Parathyroid adenoma (tissue), 2 donors: ENCODE results near the gene NCOA3.

ENCODE experiments used
- H2AFZ ChIP-seq: fragments of 300-600 bp; sonication (generic); one replicate; pipeline ENCODE4 v1.7.0; 2017; ENCODE audit warnings: antibody characterized with exemption, mild to moderate bottlenecking
- H3K27ac ChIP-seq: fragments of 300-600 bp; sonication (generic); one replicate; pipeline ENCODE4 v1.7.0; 2017
- H3K27me3 ChIP-seq: fragments of 300-600 bp; sonication (generic); one replicate; pipeline ENCODE4 v1.7.0; 2017; ENCODE audit warnings: low read length; ENCODE audit not compliant: control insufficient read depth, insufficient read depth
- H3K36me3 ChIP-seq: fragments of 300-600 bp; sonication (generic); one replicate; pipeline ENCODE4 v1.7.0; 2017; ENCODE audit warnings: low read length; ENCODE audit not compliant: control insufficient read depth, insufficient read depth
- H3K4me1 ChIP-seq: fragments of 300-600 bp; sonication (generic); one replicate; pipeline ENCODE4 v1.7.0; 2017; ENCODE audit warnings: control low read depth
- H3K4me2 ChIP-seq: fragments of 300-600 bp; sonication (generic); one replicate; pipeline ENCODE4 v1.7.0; 2017; ENCODE audit warnings: low read length
- H3K4me3 ChIP-seq: fragments of 300-600 bp; sonication (generic); one replicate; pipeline ENCODE4 v1.7.0; 2017; ENCODE audit warnings: low read depth, low read length
- H3K79me2 ChIP-seq: fragments of 300-600 bp; sonication (generic); one replicate; pipeline ENCODE4 v1.7.0; 2017; ENCODE audit warnings: control low read depth
- H3K9ac ChIP-seq: fragments of 300-600 bp; sonication (generic); one replicate; pipeline ENCODE4 v1.7.0; 2017; ENCODE audit warnings: mild to moderate bottlenecking
- H3K9me3 ChIP-seq: fragments of 300-600 bp; sonication (generic); one replicate; pipeline ENCODE4 v1.7.0; 2017; ENCODE audit warnings: low read length; ENCODE audit not compliant: control insufficient read depth
- CTCF ChIP-seq: fragments of 300-600 bp; sonication (generic); IDR thresholded peaks from one replicate; pipeline ENCODE4 v1.7.0; 2017; ENCODE audit warnings: antibody characterized with exemption, mild to moderate bottlenecking
- donor health status: primary hyperparathyroidism.

NCOA3 gene

GRCh38 chr20:47667531-47668312 lies 166.0 kb downstream of the NCOA3 start:
- Histone ChIP-seq H3K79me2 (no peaks in the 10 kb centered on the region), H3K27ac (no peak overlapping the region), H3K9me3 (no peaks in the 10 kb centered on the region), H3K4me2 (no peak overlapping the region), H3K36me3 (no peaks in the 10 kb centered on the region), H3K9ac (no peak overlapping the region), H3K4me1 (peaks cover 8% of the 10 kb centered on the region), H2AFZ (no peak overlapping the region), H3K4me3 (no peak overlapping the region), H3K27me3 (no peaks in the 10 kb centered on the region)
- no peak for TF ChIP-seq CTCF

GRCh38 chr20:47668313-47669151 lies 166.8 kb downstream of the NCOA3 start:
- Histone ChIP-seq H3K4me2 (no peak overlapping the region), H3K4me3 (no peak overlapping the region), H3K27me3 (no peaks in the 10 kb centered on the region), H3K36me3 (no peaks in the 10 kb centered on the region), H3K27ac (no peak overlapping the region), H3K4me1 (peaks cover 6% of the 10 kb centered on the region), H3K79me2 (no peaks in the 10 kb centered on the region), H3K9me3 (no peaks in the 10 kb centered on the region), H2AFZ (no peak overlapping the region), H3K9ac (no peak overlapping the region)
- no peak for TF ChIP-seq CTCF

GRCh38 chr20:47669152-47669425 lies 167.4 kb downstream of the NCOA3 start:
- no peaks in the 10 kb centered on the region for H3K4me1 ChIP-seq
- no peaks in the 10 kb centered on the region for H3K9me3 ChIP-seq
- no peak overlapping the region for H3K27ac ChIP-seq
- H3K4me3 ChIP-seq = no peak overlapping the region
- H3K4me2 ChIP-seq = no peak overlapping the region
- H3K9ac ChIP-seq = no peak overlapping the region
- TF ChIP-seq CTCF = no peak
- no peak overlapping the region for H2AFZ ChIP-seq
- no peaks in the 10 kb centered on the region for H3K27me3 ChIP-seq
- no peaks in the 10 kb centered on the region for H3K79me2 ChIP-seq
- H3K36me3 ChIP-seq = no peaks in the 10 kb centered on the region

GRCh38 chr20:47669489-47669888 lies 167.8 kb downstream of the NCOA3 start:
- TF ChIP-seq CTCF = no peak
- Histone ChIP-seq H3K4me2 (no peak overlapping the region), H3K79me2 (no peaks in the 10 kb centered on the region), H3K9ac (no peak overlapping the region), H3K27ac (no peak overlapping the region), H3K36me3 (no peaks in the 10 kb centered on the region), H3K4me3 (no peak overlapping the region), H3K4me1 (no peaks in the 10 kb centered on the region), H3K9me3 (no peaks in the 10 kb centered on the region), H2AFZ (no peak overlapping the region), H3K27me3 (no peaks in the 10 kb centered on the region)
